Measurements from ENCODE around the gene CPNE8.

DNA sequence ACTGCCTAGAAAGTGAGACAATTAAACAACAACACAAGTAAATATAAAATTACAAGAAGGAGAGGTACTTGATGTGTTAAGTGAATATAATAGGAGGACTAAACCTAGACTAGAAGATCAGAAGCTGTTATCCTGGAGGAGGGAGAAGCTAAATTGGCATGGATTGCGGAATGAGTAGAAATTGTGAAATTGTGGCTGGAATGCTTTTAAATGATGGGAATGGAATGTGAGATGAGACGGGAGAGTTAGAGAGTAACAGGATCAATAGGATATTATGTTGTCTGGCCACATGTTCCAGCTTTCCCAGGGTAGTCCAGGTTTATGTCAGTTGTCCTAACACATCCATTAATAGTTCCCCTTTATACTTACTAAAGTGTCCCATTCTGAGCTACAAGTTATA, 44.0 kb upstream of the CPNE8 start:
- no peak for TF ChIP-seq POLR2A (IDR thresholded peaks at IDR 0.05; ENCODE audit: low read depth, low read length)
- no peak for TF ChIP-seq POLR2AphosphoS5 (IDR thresholded peaks at IDR 0.05; ENCODE audit: low read depth, low read length)
- no peak for TF ChIP-seq TAF1 (IDR thresholded peaks at IDR 0.05; ENCODE audit: borderline replicate concordance, low read depth, low read length)

Data from GM12892 (cell line).